PFSK-1 (cell line): ENCODE data around the gene UTP4.

ENCODE experiments used
- FOXP2 ChIP-seq: optimal IDR thresholded peaks from 2 replicates; pipeline ENCODE3; 2011; ENCODE audit warnings: borderline replicate concordance, control low read depth, inconsistent platforms; ENCODE audit not compliant: insufficient read depth; ENCODE audit errors: extremely low read length, extremely low read depth
- POLR2AphosphoS5 ChIP-seq: IDR thresholded peaks from 2 replicates; pipeline ENCODE4 v1.6.1; 2012; ENCODE audit warnings: low read depth, mild to moderate bottlenecking, control low read depth, low read length, moderate library complexity
- SIN3A ChIP-seq: IDR thresholded peaks from 2 replicates; pipeline ENCODE4 v1.6.1; 2012; ENCODE audit warnings: mild to moderate bottlenecking, low read length, moderate library complexity, borderline replicate concordance; ENCODE audit not compliant: insufficient read depth
- TAF1 ChIP-seq: IDR thresholded peaks from 2 replicates; pipeline ENCODE4 v1.6.1; 2012; ENCODE audit warnings: low read length, control low read depth, borderline replicate concordance; ENCODE audit not compliant: insufficient read depth
- TF ChIP-seq, protein P1 (sequence below), 2 experiments: IDR thresholded peaks; 2 replicates each; pipeline versions ENCODE4 v1.6.1 to v1.8.0; 2011 to 2012; ENCODE audit warnings: low read depth in 2 of 2, low read length in 2 of 2, control low read depth in 1 of 2, inconsistent platforms in 1 of 2, mild to moderate bottlenecking in 1 of 2, moderate library complexity in 1 of 2; ENCODE audit not compliant: insufficient read depth in 1 of 2

- TF ChIP-seq, protein P1, sequence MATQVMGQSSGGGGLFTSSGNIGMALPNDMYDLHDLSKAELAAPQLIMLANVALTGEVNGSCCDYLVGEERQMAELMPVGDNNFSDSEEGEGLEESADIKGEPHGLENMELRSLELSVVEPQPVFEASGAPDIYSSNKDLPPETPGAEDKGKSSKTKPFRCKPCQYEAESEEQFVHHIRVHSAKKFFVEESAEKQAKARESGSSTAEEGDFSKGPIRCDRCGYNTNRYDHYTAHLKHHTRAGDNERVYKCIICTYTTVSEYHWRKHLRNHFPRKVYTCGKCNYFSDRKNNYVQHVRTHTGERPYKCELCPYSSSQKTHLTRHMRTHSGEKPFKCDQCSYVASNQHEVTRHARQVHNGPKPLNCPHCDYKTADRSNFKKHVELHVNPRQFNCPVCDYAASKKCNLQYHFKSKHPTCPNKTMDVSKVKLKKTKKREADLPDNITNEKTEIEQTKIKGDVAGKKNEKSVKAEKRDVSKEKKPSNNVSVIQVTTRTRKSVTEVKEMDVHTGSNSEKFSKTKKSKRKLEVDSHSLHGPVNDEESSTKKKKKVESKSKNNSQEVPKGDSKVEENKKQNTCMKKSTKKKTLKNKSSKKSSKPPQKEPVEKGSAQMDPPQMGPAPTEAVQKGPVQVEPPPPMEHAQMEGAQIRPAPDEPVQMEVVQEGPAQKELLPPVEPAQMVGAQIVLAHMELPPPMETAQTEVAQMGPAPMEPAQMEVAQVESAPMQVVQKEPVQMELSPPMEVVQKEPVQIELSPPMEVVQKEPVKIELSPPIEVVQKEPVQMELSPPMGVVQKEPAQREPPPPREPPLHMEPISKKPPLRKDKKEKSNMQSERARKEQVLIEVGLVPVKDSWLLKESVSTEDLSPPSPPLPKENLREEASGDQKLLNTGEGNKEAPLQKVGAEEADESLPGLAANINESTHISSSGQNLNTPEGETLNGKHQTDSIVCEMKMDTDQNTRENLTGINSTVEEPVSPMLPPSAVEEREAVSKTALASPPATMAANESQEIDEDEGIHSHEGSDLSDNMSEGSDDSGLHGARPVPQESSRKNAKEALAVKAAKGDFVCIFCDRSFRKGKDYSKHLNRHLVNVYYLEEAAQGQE (IDR thresholded peaks at IDR 0.05; ENCODE audit: insufficient read depth in 1 of 2, low read depth in 2 of 2, low read length in 2 of 2): no peak
- TF ChIP-seq TAF1: no peak
- TF ChIP-seq POLR2AphosphoS5: no peak
- no peak for TF ChIP-seq SIN3A
- TF ChIP-seq FOXP2: no peak
These were observed 13.5 kb upstream of the UTP4 start for GRCh38 chr16:69118994-69119393.
